Panc1 (cell line): ENCODE data around the gene ANK3. TPM values are rescaled to one million over a fixed set of nuclear protein-coding genes. Genes with fewer than 3 reads are reported as not detected.

Source experiments
- ATAC-seq: fragments of 200-7000 bp; cut with Tn5 transposase; 2 replicates; pipeline ENCODE4 v1.9.1; 2020; ENCODE audit warnings: mild to moderate bottlenecking, moderate library complexity
- BruUV-seq: library from RNA; stranded (reverse); fragments of 400-500 nt; replicated peaks from 2 replicates; lab custom pipeline; 2021; lab: Mats Ljungman, UMichigan
- CTCF ChIA-PET: fragments of 300-600 bp; sonication (Branson Sonifier 250); formaldehyde crosslinking; loops from one replicate; lab custom pipeline; 2022; ENCODE audit warnings: antibody characterized with exemption; lab: Charles Lee
- POLR2A ChIA-PET: fragments of 300-600 bp; sonication (Branson Sonifier 250); formaldehyde crosslinking; loops from one replicate; lab custom pipeline; 2022; ENCODE audit warnings: antibody characterized with exemption; lab: Charles Lee
- DNase-seq: peaks from one replicate; pipeline ENCODE4 v3.0.0-alpha.2; 2010; ENCODE audit warnings: low read depth, low spot score
- H3K27ac ChIP-seq: 2 replicates; pipeline ENCODE4 v1.5.1; 2011; ENCODE audit warnings: mild to moderate bottlenecking, low read length, inconsistent platforms
- H3K27me3 ChIP-seq: fragments of 200-500 bp; sonication (Bioruptor generic); 2 replicates; pipeline ENCODE4 v1.6.0; 2014; ENCODE audit warnings: low read length, inconsistent platforms; ENCODE audit not compliant: control insufficient read depth, insufficient read depth
- H3K36me3 ChIP-seq: fragments of 200-500 bp; sonication (Bioruptor generic); 2 replicates; pipeline ENCODE4 v1.5.1; 2014; ENCODE audit warnings: inconsistent platforms, mild to moderate bottlenecking, low read length, moderate library complexity; ENCODE audit not compliant: control insufficient read depth, insufficient read depth
- H3K4me1 ChIP-seq: 2 replicates; pipeline ENCODE4 v1.5.1; 2011; ENCODE audit warnings: inconsistent platforms, mild to moderate bottlenecking, low read length, moderate library complexity; ENCODE audit not compliant: control insufficient read depth, insufficient read depth
- H3K4me3 ChIP-seq, 2 experiments: 2 replicates each; pipeline ENCODE4 v1.5.1; 2011 to 2012; ENCODE audit warnings: low read depth in 2 of 2, low read length in 2 of 2, mild to moderate bottlenecking in 2 of 2, inconsistent platforms in 1 of 2, moderate library complexity in 1 of 2
- H3K9me3 ChIP-seq: fragments of 200-500 bp; sonication (Bioruptor generic); 2 replicates; pipeline ENCODE4 v1.5.1; 2014; ENCODE audit warnings: low read depth, mild to moderate bottlenecking, inconsistent platforms, low read length, moderate library complexity; ENCODE audit not compliant: control insufficient read depth, insufficient read depth
- POLR2AphosphoS5 ChIP-seq: IDR thresholded peaks from 2 replicates; pipeline ENCODE4 v1.6.1; 2012; ENCODE audit warnings: mild to moderate bottlenecking, low read depth, low read length, moderate library complexity
- SIN3A ChIP-seq: IDR thresholded peaks from 2 replicates; pipeline ENCODE4 v1.6.1; 2012; ENCODE audit warnings: low read depth, mild to moderate bottlenecking, low read length, moderate library complexity, borderline replicate concordance; ENCODE audit not compliant: insufficient read depth
- TCF7L2 ChIP-seq: IDR thresholded peaks from 2 replicates; pipeline ENCODE4 v1.6.1; 2011; ENCODE audit warnings: mild to moderate bottlenecking, low read depth, low read length, inconsistent platforms
- in situ Hi-C: cut with HindIII; loops from 2 replicates; pipeline ENCODE4 v1.10.0; 2016; ENCODE audit warnings: low sequenced_read_pairs, low pct_unique_long_range_greater_than_20kb
- intact Hi-C: fragments of 100-400 bp; cut with micrococcal nuclease; formaldehyde crosslinking; loops from one replicate; pipeline ENCODE4 v1.10.0; 2022; ENCODE audit not compliant: unreplicated experiment
- total RNA-seq: library from RNA; stranded (reverse); gene quantifications from one replicate; pipeline ENCODE4 v1.2.1, GENCODE V29; 2021; ENCODE audit not compliant: unreplicated experiment
- TF ChIP-seq, protein P1 (sequence below), 2 experiments: IDR thresholded peaks; 2 replicates each; pipeline ENCODE4 v1.6.1; 2011 to 2012; ENCODE audit warnings: low read depth in 2 of 2, control low read depth in 1 of 2, low read length in 1 of 2, mild to moderate bottlenecking in 1 of 2, moderate library complexity in 1 of 2; ENCODE audit not compliant: insufficient read depth in 1 of 2
- TF ChIP-seq, protein P2 (sequence below): fragments of 450-650 bp; IDR thresholded peaks from 2 replicates; pipeline ENCODE4 v1.5.1; 2017; ENCODE audit warnings: mild to moderate bottlenecking

Gene ANK3
- total RNA-seq, 1 experiment from 2014 or later, result 2.5 TPM

DNA sequence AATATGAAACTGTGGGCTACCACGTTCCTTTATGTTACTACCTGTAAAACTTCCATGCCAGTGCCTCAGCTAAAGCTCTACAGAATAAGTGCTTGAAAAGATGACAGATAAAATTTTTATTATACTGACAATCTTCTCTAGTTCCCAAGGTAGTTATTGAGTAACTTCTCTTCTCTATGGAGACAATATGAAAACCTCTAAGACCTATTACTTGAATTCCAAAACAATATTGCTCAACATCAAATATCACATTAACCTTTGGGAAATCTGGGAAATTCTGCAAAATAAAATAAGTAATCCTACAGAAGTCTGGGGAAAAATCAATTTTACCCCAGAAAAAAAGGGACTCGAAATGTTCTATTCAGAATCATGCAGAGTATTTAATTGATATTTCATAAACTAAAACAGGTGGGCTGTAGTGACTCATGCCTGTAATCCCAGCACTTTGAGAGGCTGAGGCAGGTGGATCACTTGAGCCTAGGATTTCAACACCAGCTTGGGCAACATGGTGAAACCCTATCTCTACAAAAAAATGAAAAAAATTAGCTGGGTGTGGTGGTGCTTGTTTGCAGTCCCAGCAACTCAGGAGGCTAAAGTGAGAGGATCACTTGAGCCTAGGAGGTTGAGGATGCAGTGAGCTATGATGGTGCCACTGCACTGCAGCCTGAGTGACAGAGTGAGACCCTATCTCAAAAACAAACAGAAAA is 23.8 kb upstream of the ANK3 start:
- ChIA-PET POLR2A (no interaction called here), CTCF (no interaction called here)
- no peak overlapping the region for H3K4me3 ChIP-seq
- H3K4me1 ChIP-seq, result no peaks in the 10 kb centered on the region
- H3K27me3 ChIP-seq, result no peaks in the 10 kb centered on the region
- TF ChIP-seq TCF7L2, result no peak
- no peak for TF ChIP-seq POLR2AphosphoS5
- TF ChIP-seq SIN3A, result no peak
- TF ChIP-seq, protein P1, sequence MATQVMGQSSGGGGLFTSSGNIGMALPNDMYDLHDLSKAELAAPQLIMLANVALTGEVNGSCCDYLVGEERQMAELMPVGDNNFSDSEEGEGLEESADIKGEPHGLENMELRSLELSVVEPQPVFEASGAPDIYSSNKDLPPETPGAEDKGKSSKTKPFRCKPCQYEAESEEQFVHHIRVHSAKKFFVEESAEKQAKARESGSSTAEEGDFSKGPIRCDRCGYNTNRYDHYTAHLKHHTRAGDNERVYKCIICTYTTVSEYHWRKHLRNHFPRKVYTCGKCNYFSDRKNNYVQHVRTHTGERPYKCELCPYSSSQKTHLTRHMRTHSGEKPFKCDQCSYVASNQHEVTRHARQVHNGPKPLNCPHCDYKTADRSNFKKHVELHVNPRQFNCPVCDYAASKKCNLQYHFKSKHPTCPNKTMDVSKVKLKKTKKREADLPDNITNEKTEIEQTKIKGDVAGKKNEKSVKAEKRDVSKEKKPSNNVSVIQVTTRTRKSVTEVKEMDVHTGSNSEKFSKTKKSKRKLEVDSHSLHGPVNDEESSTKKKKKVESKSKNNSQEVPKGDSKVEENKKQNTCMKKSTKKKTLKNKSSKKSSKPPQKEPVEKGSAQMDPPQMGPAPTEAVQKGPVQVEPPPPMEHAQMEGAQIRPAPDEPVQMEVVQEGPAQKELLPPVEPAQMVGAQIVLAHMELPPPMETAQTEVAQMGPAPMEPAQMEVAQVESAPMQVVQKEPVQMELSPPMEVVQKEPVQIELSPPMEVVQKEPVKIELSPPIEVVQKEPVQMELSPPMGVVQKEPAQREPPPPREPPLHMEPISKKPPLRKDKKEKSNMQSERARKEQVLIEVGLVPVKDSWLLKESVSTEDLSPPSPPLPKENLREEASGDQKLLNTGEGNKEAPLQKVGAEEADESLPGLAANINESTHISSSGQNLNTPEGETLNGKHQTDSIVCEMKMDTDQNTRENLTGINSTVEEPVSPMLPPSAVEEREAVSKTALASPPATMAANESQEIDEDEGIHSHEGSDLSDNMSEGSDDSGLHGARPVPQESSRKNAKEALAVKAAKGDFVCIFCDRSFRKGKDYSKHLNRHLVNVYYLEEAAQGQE (IDR thresholded peaks at IDR 0.05; ENCODE audit: insufficient read depth in 1 of 2, low read depth in 2 of 2, low read length in 1 of 2), result no peak
- TF ChIP-seq, protein P2, sequence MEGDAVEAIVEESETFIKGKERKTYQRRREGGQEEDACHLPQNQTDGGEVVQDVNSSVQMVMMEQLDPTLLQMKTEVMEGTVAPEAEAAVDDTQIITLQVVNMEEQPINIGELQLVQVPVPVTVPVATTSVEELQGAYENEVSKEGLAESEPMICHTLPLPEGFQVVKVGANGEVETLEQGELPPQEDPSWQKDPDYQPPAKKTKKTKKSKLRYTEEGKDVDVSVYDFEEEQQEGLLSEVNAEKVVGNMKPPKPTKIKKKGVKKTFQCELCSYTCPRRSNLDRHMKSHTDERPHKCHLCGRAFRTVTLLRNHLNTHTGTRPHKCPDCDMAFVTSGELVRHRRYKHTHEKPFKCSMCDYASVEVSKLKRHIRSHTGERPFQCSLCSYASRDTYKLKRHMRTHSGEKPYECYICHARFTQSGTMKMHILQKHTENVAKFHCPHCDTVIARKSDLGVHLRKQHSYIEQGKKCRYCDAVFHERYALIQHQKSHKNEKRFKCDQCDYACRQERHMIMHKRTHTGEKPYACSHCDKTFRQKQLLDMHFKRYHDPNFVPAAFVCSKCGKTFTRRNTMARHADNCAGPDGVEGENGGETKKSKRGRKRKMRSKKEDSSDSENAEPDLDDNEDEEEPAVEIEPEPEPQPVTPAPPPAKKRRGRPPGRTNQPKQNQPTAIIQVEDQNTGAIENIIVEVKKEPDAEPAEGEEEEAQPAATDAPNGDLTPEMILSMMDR, result no peak
- H3K27ac ChIP-seq, result no peak overlapping the region
- no peak for ATAC-seq
- BruUV-seq, result no TSS peak
- H3K9me3 ChIP-seq, result no peaks in the 10 kb centered on the region
- in situ Hi-C loops, result no loop called here
- no peak for DNase-seq
- H3K36me3 ChIP-seq, result no peaks in the 10 kb centered on the region
- intact Hi-C loops, result no loop called here

- ChIA-PET CTCF (no interaction called here), POLR2A (no interaction called here)
- Histone ChIP-seq H3K9me3 (no peaks in the 10 kb centered on the region), H3K4me3 (no peak overlapping the region), H3K36me3 (no peaks in the 10 kb centered on the region), H3K27me3 (no peaks in the 10 kb centered on the region), H3K27ac (no peak overlapping the region), H3K4me1 (no peaks in the 10 kb centered on the region)
- BruUV-seq, result no TSS peak
- DNase-seq (no peak), ATAC-seq (no peak)
- TF ChIP-seq SIN3A (no peak), POLR2AphosphoS5 (no peak), TCF7L2 (no peak)
- TF ChIP-seq, protein P2, result no peak
- TF ChIP-seq, protein P1 (IDR thresholded peaks at IDR 0.05; ENCODE audit: insufficient read depth in 1 of 2, low read depth in 2 of 2, low read length in 1 of 2), result no peak
- in situ Hi-C loops, result no loop called here
- intact Hi-C loops, result no loop called here
Observed at GRCh38 chr10:60410970-60411369, 21.3 kb upstream of the ANK3 start.
